ENCODE measurements around the gene CD52.
A peak's percentile ranks its signal among the peaks of the same experiment; 100 is the strongest.

DNA sequence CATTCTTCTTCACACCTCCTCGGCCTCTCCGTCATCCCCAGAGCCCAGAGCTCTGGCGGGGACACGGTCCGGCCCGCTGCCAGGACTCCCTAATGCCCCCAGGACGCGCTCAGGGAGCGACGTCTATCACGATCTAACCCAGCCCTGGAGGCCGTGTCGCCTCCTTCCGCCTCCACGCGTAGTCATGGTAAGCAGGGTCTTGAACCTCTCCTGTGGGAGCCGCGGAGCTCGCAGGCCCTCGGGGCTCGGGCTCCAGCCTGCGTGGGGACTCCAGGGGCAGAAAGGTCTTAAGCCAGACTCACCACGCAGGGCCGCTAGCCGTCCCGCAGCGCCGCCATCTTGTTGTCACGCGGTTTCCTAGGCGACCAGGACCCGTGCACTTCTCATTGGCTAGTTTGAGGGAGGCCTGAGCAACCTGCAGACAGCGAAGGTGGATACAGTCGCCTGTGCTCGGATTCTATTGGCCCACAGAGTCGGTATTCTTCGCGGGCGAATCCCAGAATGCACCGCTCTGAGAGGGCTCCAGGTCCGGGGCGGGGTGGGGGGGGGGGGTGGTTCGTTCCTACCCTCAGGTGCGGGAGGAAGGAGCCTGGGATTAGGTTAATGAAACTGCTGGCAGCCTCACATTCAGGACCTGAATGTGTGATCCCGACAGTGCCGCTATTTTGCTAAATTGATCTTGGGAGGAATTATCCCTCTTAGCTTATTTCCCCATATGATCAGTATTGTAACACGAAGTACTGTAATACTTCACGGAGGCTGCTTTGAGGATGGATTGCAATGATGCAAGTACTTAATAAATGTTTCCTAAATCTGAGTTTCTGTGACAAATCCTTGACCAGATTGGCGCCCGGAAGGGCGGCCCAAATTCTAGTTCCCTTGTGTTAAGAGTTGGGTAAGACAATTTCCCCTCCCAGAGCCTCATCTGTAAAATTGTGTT lies 11.2 kb upstream of the CD52 start, which contains the start of gene UBXN11:
- TF ChIP-seq CTCF (IDR thresholded peaks at IDR 0.05 in 2 of 3, conservative IDR thresholded peaks at IDR 0.05 in 1 of 3; ENCODE audit: borderline replicate concordance in 1 of 3, insufficient read depth in 1 of 3, low read depth in 2 of 3, low read length in 2 of 3) (no peak), YY1 (IDR thresholded peaks at IDR 0.05; ENCODE audit: extremely low read depth, insufficient replicate concordance, low read depth, low read length) (peak; percentile 96), ZFX (IDR thresholded peaks at IDR 0.05) (peak; percentile 51; the same call in 1 of the 2 replicates), EZH2 (IDR thresholded peaks at IDR 0.05) (no peak)
